Measurements from ENCODE around the gene XDH. TPM values are rescaled to one million over a fixed set of nuclear protein-coding genes. Genes with fewer than 3 reads are reported as not detected.

The XDH gene
- total RNA-seq, 1 donor = not detected

DNA sequence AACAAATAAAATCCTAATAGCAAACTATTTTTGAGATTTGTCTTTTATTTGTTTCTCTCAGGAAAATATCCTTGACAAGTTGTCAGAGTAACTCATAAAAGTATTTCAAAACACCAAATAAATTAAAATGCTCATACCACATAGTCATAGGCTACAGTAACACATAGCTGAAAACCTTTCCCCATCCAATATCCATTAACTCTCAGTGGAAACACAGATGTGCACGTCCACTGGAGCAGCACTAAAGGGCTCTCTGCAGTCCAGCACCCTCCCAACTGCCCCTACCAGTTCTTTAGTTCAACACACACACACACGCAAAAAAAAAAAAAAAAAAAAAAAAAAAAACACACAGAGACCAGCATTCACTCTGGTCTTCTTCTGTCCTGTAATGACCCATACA is 879 bp upstream of the XDH start:
- no peak overlapping the region for H3K4me3 ChIP-seq (ENCODE audit: low read length)
- H3K9me3 ChIP-seq (ENCODE audit: low read depth, low read length) = peaks cover 14% of the 10 kb centered on the region
- H3K4me1 ChIP-seq (ENCODE audit: insufficient read depth, low read length) = no peaks in the 10 kb centered on the region
- no peaks in the 10 kb centered on the region for H3K27me3 ChIP-seq (ENCODE audit: insufficient read depth, low read length)

DNA sequence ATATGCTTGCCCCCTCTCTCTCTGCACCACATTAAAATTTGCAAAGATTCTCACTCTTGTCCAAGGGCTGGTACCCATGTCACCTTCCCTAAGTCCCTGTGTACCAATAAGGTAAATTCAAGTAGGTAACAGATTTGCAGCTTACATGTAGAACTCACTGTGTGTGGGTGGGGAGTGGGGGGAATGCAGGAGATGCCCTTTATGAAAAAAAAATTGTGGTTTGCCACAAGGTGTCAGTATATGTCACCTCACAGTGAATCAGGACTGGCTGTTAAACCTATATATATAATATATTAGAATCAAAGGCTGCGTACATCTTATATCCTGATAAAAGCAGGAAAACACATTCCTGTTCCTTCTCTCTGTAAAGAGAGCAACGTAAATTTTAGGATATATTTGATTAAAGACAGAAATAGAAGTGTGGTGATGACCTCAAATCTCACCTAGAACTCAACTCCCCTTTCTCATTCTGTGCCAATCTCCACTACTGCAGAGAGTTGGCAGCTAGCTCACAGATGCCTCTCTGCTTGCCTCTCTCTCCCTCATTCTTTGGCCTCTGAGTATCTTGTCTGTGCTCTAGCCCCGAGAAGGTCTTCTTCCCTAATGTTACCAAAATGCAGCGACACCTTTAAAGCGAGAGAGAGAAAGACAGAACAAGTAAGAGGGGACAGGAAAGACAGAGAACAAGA is 536 bp downstream of the XDH start:
- Histone ChIP-seq H3K27me3 (ENCODE audit: insufficient read depth, low read length) (no peaks in the 10 kb centered on the region), H3K4me3 (ENCODE audit: low read length) (no peak overlapping the region), H3K9me3 (ENCODE audit: low read depth, low read length) (peaks cover 6% of the 10 kb centered on the region), H3K4me1 (ENCODE audit: insufficient read depth, low read length) (no peaks in the 10 kb centered on the region)

DNA sequence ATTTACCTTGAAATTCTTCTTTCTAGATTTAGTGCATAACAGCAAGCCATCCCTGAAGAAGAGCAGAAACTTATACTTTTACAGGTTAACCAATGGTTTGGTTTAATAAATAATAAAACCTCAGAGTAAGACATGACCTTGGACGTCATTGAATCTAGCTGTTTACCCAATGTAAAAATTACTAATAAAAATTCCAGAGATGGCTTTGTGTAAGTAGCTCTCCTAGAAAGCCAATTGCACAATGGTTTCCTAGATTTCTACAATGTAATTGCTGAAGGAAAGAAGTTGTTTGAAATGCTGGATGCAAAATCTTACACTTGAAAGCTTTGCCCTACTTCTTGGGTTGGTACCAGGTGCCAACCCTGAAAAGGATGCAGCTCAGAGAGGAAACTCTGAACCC is 1.5 kb downstream of the XDH start:
- H3K4me1 ChIP-seq (ENCODE audit: insufficient read depth, low read length) = no peaks in the 10 kb centered on the region
- no peaks in the 10 kb centered on the region for H3K27me3 ChIP-seq (ENCODE audit: insufficient read depth, low read length)
- H3K9me3 ChIP-seq (ENCODE audit: low read depth, low read length) = no peaks in the 10 kb centered on the region
- H3K4me3 ChIP-seq (ENCODE audit: low read length) = no peak overlapping the region

DNA sequence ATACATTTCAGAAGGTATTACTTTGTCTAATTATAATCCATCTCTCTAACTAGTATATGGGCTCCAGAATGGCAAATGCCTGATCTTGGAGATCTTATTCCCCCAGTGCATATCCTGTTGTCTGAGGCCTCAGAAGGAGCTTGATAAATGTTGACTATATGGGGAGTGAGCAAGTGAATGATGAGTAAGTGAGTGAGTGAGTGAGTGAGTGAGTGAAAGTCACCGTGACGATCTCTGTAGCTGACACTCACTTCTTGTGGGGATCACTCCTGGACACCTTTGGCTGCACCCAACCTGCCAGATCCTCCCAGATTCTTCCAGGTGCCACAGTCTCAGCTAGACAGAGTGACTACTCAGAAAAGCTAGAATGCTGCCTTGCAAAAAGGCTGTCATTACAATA is 2.8 kb downstream of the XDH start:
- Histone ChIP-seq H3K27me3 (ENCODE audit: insufficient read depth, low read length) (no peaks in the 10 kb centered on the region), H3K4me3 (ENCODE audit: low read length) (no peak overlapping the region), H3K4me1 (ENCODE audit: insufficient read depth, low read length) (no peaks in the 10 kb centered on the region), H3K9me3 (ENCODE audit: low read depth, low read length) (no peaks in the 10 kb centered on the region)

DNA sequence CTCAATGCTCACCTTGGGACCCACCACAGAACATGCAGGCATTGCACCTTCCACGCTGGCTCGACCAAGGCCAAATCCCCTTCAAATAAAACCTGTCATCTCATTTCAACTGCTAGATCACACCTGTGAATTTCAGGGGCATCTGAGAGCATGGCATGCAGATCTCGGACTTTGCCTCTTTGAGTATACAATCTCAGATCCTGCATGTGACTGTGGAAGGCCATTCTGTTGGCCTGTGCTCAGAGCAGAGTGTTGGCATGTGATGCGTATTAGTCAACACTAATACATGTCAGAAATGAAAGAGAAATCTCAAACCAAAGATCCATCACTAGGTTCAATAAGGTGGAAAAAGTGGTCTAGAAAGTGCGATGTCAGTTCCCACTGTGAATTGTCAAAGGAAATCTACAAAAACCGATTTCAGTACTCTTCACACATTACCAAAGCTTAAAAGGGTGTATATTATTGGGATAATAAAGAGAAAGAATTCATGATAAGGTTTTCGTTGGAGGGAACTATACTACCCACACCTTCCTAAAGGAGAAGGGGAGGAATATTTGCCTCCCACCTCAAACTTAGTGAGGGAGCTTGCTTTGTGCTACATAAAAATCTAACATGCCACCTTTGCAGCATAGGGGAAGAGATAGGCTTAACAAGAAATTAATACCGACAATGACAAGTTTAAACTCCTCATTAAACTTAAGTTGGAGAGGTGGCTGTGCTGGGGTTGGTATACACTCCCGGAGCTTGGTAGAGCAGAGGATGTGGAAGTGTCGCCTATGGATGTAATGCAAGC is 7.8 kb downstream of the XDH start:
- no peaks in the 10 kb centered on the region for H3K9me3 ChIP-seq (ENCODE audit: low read depth, low read length)
- no peaks in the 10 kb centered on the region for H3K4me1 ChIP-seq (ENCODE audit: insufficient read depth, low read length)
- no peaks in the 10 kb centered on the region for H3K27me3 ChIP-seq (ENCODE audit: insufficient read depth, low read length)
- no peak overlapping the region for H3K4me3 ChIP-seq (ENCODE audit: low read length)

DNA sequence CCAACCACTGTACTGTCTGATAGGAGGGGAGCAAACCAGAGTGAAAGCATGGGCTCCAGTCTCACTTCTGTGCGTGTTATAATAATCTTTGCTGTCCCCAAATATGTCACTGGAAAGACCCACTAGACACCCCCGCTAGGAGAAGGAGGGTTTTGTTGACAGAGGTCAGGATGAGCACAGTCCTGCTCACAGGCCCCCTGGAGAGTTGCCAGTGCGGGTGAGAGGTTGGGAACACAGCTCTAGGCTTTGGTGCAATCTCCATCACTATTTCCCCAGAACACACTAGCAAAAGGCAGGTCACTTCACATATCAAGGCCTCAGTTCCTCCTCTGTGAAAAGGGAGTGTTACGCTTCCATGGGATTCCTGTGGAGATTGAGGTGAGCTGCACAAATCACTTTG is 9.7 kb downstream of the XDH start:
- Histone ChIP-seq H3K4me1 (ENCODE audit: insufficient read depth, low read length) (no peaks in the 10 kb centered on the region), H3K27me3 (ENCODE audit: insufficient read depth, low read length) (no peaks in the 10 kb centered on the region), H3K4me3 (ENCODE audit: low read length) (no peak overlapping the region), H3K9me3 (ENCODE audit: low read depth, low read length) (no peaks in the 10 kb centered on the region)

DNA sequence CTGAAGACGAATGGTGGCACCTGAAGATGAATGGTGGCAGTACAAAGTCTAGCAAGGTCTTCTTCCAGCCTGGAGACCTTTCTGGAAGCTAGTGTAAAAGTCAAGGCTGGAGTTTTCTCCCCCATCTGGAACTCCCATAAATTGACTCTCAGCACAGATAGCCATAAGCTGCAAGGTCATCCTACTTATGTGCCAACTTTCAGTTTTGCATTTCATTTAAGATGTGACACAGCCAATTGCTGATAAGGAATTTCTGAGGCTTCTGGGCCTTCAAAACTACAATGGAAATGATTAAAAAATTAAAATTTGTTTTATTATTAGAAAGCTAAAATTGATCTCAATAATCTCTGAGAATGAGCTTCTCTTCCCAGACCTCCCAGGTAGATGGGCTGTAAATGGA is 10.2 kb downstream of the XDH start:
- no peaks in the 10 kb centered on the region for H3K9me3 ChIP-seq (ENCODE audit: low read depth, low read length)
- no peak overlapping the region for H3K4me3 ChIP-seq (ENCODE audit: low read length)
- H3K27me3 ChIP-seq (ENCODE audit: insufficient read depth, low read length) = no peaks in the 10 kb centered on the region
- H3K4me1 ChIP-seq (ENCODE audit: insufficient read depth, low read length) = no peaks in the 10 kb centered on the region

DNA sequence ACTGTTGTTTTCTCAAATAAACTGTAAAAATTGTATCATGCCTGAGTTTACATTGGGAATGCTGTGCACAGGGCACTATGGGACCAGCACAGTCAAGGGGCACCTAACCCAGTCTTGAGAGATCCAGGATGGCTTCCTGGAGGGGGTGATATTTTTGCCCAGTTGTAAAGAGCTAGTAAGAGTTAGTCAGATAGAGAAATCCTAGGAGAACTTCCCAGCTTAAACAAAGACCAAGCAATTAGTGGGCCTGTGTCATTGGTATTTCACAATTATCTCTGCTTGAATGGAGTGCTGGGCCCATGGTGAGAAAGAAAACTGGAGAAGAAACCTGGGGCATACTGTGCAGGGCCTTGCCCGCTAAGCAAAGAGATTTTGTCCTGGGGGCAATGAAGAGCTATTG is 12.2 kb downstream of the XDH start:
- H3K4me3 ChIP-seq (ENCODE audit: low read length) = no peak overlapping the region
- H3K4me1 ChIP-seq (ENCODE audit: insufficient read depth, low read length) = no peaks in the 10 kb centered on the region
- no peaks in the 10 kb centered on the region for H3K9me3 ChIP-seq (ENCODE audit: low read depth, low read length)
- no peaks in the 10 kb centered on the region for H3K27me3 ChIP-seq (ENCODE audit: insufficient read depth, low read length)

DNA sequence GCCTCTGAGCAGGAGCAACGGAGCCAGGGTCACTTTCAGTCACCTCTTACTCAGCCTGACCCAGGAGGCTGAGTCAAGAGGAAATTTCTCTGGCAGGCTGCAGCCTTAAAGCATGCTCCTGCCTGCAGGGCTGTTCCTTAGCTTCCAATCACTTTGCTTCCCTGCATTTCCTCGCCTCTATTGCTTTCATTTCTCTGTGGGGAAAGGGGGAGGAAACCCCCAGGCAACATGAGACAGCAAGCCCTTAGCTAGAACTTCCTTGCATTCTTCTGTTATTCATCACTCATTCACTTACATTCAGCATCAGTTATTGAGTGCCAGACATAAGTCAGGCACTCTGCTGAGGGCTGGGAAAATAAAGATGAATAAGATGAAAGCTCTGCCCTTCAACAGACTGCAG is 13.0 kb downstream of the XDH start:
- no peak overlapping the region for H3K4me3 ChIP-seq (ENCODE audit: low read length)
- no peaks in the 10 kb centered on the region for H3K27me3 ChIP-seq (ENCODE audit: insufficient read depth, low read length)
- no peaks in the 10 kb centered on the region for H3K9me3 ChIP-seq (ENCODE audit: low read depth, low read length)
- H3K4me1 ChIP-seq (ENCODE audit: insufficient read depth, low read length) = no peaks in the 10 kb centered on the region

DNA sequence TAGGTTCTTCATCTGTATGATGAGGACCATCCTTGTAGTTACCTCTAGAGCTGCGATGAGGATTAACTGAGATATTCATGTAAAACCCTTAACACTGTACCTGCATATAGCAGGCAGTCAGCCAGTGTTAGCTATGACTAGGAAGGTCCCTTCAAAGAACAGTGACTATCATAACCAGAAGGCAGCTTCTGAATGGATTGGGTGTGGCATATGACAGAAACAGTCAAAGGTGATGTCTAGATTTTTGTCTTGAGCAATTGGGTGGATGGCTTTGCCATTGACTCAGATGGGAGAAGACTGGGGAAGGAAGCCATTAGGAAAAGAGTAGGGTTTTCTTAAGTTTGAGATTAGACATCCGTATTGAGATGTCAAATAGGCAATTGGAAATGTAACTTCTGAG is 15.7 kb downstream of the XDH start:
- H3K4me3 ChIP-seq (ENCODE audit: low read length) = no peak overlapping the region
- no peaks in the 10 kb centered on the region for H3K4me1 ChIP-seq (ENCODE audit: insufficient read depth, low read length)
- H3K27me3 ChIP-seq (ENCODE audit: insufficient read depth, low read length) = no peaks in the 10 kb centered on the region
- H3K9me3 ChIP-seq (ENCODE audit: low read depth, low read length) = no peaks in the 10 kb centered on the region

DNA sequence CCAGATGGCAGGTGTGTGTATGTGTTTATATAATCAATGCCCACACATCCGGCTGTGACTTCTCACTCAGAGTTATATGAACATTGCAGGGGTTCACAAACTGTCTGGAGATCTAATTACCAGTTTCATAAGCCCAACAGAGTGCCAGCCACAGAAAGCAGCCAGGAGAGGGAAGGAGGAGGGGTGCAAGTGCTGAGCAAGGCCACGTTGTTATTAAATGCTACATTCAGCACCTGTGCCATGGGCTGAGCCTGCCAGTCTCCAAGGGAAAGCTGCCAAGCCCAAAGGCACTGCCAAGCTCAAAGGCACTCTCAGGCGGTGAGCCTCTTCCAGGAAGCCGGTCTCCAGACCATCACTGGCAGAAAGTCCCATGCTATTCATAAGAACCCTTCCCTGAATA is 17.4 kb downstream of the XDH start:
- Histone ChIP-seq H3K27me3 (ENCODE audit: insufficient read depth, low read length) (peaks cover 2% of the 10 kb centered on the region), H3K4me1 (ENCODE audit: insufficient read depth, low read length) (no peaks in the 10 kb centered on the region), H3K9me3 (ENCODE audit: low read depth, low read length) (no peaks in the 10 kb centered on the region), H3K4me3 (ENCODE audit: low read length) (no peak overlapping the region)

DNA sequence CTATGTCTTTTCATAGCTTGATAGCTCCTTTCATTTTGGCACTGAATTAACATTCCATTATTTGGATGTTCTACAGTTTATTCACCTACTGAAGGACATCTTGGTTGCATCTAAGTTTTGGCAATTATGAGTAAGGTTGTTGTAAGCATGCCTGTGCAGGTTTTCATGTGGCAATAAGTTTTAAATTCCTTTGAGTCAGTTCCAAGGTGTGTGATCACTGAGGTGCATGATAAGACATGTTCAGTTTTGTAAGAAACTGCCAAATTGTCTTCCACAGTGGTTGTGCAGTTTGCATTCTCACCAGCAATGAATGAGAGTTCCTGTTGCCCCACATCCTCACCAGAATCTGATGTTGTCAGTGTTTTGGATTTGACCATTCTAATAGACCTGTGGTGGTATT is 24.2 kb downstream of the XDH start:
- H3K9me3 ChIP-seq (ENCODE audit: low read depth, low read length) = no peaks in the 10 kb centered on the region
- H3K4me1 ChIP-seq (ENCODE audit: insufficient read depth, low read length) = peaks cover 5% of the 10 kb centered on the region
- peaks cover 2% of the 10 kb centered on the region for H3K27me3 ChIP-seq (ENCODE audit: insufficient read depth, low read length)
- H3K4me3 ChIP-seq (ENCODE audit: low read length) = no peak overlapping the region

DNA sequence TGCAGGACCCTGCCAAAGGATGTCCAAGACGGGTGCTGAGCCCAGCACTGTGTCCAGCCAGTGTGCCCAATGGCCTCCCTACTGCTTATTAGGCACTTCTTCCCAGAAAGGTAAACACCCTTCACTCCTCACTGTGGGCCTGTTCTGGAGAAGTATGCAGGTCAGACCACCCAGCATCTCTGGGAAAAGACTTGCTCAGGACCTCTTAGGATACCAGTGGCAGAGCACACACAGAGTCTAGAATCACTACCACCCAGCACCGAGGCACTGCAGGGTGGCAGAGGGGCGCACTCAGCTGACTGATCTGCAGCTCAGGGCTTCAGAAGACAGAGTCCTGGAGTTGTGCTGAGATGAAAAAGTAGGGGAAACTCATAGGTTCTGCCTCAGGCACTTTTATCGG is 25.8 kb downstream of the XDH start:
- Histone ChIP-seq H3K4me3 (ENCODE audit: low read length) (no peak overlapping the region), H3K4me1 (ENCODE audit: insufficient read depth, low read length) (peaks cover 20% of the 10 kb centered on the region), H3K27me3 (ENCODE audit: insufficient read depth, low read length) (peaks cover 2% of the 10 kb centered on the region), H3K9me3 (ENCODE audit: low read depth, low read length) (no peaks in the 10 kb centered on the region)

DNA sequence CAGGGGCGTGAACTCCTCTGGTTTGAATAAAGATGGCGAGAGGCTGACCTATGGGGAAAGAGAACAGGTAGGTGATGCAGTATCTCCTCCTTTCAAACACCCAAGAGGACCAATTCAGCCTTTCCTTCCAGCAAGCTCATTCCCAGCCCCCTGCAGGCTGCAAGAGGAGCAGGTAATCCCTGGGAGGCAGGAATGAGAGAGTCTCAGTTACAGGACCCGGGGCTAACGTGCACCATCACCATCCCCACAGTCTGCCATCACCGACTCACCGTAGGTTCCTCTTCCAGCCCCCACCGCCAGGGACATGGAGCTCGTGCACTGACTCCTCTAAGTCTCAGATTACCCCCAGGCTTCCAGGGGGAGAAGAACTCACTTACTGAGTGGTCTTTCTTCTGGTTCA is 26.7 kb downstream of the XDH start:
- no peaks in the 10 kb centered on the region for H3K9me3 ChIP-seq (ENCODE audit: low read depth, low read length)
- no peak overlapping the region for H3K4me3 ChIP-seq (ENCODE audit: low read length)
- H3K27me3 ChIP-seq (ENCODE audit: insufficient read depth, low read length) = no peaks in the 10 kb centered on the region

DNA sequence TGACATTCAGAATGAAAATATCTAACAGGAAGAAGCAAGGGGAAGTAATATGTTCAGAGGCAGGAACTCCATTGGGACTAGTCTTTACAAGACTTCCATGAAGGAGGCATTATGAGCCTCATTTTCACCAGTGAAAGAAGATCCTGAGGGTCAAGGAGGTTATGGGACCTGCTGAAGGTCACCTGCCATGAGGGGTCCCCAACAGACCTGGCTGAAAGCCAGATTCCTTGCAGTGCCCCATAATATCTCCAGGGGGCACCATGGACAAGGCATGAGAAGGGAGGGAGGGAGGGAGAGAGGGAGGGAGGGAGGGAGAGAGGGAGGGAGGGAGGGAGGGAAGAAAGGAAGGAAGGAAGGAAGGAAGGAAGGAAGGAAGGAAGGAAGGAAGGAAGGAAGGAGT is 27.9 kb downstream of the XDH start:
- Histone ChIP-seq H3K4me1 (ENCODE audit: insufficient read depth, low read length) (peaks cover 34% of the 10 kb centered on the region), H3K9me3 (ENCODE audit: low read depth, low read length) (no peaks in the 10 kb centered on the region), H3K4me3 (ENCODE audit: low read length) (no peak overlapping the region), H3K27me3 (ENCODE audit: insufficient read depth, low read length) (no peaks in the 10 kb centered on the region)

More for the DNA sequence above, 26.7 kb downstream of the XDH start:
- H3K4me1 ChIP-seq (ENCODE audit: insufficient read depth, low read length) = peaks cover 25% of the 10 kb centered on the region

DNA sequence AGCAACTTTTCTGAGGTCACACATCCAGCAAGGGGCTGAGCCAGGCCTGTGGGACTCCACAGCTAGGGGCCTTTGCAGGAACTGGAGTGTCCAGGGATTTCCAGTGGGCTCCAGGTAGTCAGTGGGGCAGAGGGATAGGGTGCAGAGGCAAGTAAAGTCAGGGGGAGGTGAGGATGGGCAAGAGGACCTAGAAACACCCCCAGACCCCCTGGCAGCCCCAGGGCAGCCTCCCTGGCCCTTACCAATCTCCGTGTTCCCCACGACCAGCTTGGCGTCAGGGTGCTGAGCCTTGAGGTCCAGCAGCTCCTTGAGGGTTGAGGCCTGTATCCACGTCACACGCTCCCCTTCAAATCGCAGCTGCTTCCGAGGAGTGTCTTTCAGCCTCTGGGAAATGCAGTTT is 28.4 kb downstream of the XDH start:
- H3K9me3 ChIP-seq (ENCODE audit: low read depth, low read length) = no peaks in the 10 kb centered on the region
- H3K4me3 ChIP-seq (ENCODE audit: low read length) = no peak overlapping the region
- H3K4me1 ChIP-seq (ENCODE audit: insufficient read depth, low read length) = peaks cover 35% of the 10 kb centered on the region
- no peaks in the 10 kb centered on the region for H3K27me3 ChIP-seq (ENCODE audit: insufficient read depth, low read length)

Data from mononuclear cell (primary cell).